OCI-M1 (cell line): ENCODE data around the gene TRAF3.
"Not testable (repeated sequence)": the region's sequence is repeated elsewhere in the genome, so short reads cannot be mapped to it uniquely, and the experiment has no call there.

Experiments used
- DNase-seq: peaks from one replicate; lab custom pipeline; 2025; lab: John Stamatoyannopoulos, UW

TRAF3 gene

DNA sequence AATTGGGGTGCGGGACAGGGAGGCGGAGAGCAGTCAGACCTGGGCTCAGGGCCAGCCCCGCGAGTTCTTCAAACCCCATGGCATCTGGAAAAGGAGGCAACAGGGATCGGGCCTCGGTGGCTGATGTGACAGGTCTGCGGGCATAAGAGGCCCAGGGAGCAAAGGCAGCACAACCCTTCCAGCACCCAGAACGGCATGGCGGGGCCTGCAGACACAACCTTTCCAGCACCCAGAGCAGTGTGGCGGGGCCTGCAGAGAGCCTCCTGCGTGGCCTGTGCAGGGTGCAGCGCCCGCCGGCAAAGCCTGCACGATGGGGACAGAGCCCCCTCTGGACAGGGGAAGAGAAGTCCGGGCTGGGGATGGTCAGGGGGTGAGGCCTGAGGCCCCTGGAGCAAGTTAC, 26.2 kb upstream of the TRAF3 start:
- DNase-seq: no peak

DNA sequence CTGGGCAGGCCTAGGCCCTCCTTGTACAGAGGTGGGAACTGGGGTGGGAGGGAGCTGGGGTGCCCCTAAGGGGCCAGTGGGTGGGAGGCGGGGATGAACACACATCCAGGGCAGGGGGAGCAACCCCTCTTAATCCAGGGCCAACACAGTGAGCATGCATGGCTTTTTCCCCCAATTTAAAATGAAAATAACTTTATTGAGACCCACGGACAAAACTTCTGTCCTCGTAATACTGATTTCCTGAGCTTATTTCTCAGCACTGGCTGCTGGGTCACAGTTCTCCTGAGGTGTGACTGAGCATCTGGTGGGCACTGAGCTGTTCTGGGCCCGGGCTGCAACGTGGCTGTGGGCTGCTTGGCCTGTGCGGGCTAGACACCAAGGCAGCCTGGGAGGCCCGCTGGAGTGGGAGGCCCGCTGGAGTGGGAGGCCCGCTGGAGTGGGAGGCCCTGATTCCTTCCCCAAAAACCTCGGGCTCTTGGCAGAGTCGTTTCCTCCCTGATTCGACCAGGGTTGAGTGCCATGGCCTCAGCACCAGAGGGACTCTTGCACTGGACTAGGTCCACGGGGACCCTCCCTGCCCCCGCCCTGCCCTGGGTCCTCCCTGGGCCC, 24.9 kb upstream of the TRAF3 start:
- no peak for DNase-seq

- no peak for DNase-seq
These were observed 22.6 kb upstream of the TRAF3 start for GRCh38 chr14:102754370-102755262.

GRCh38 chr14:102757646-102758045, 19.6 kb upstream of the TRAF3 start:
- no peak for DNase-seq

DNA sequence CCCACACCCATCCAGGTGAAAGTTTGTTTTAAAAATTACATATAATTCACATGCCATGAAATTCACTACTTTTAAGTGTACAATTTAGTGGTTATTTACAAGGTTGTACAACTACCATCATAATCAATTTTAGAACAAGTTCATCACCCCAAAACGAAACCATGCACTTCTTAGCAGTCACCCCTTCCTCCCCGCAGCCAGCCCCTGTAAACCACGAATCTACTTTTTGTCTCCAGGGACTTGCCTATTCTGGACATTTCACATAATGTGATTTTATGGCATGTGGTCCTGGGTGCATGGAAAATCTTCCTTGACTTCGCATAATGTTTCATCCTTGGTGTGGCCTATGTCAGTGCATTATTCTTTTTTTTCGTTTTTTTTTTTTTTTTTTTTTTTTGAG, 19.2 kb upstream of the TRAF3 start:
- DNase-seq: no peak

DNA sequence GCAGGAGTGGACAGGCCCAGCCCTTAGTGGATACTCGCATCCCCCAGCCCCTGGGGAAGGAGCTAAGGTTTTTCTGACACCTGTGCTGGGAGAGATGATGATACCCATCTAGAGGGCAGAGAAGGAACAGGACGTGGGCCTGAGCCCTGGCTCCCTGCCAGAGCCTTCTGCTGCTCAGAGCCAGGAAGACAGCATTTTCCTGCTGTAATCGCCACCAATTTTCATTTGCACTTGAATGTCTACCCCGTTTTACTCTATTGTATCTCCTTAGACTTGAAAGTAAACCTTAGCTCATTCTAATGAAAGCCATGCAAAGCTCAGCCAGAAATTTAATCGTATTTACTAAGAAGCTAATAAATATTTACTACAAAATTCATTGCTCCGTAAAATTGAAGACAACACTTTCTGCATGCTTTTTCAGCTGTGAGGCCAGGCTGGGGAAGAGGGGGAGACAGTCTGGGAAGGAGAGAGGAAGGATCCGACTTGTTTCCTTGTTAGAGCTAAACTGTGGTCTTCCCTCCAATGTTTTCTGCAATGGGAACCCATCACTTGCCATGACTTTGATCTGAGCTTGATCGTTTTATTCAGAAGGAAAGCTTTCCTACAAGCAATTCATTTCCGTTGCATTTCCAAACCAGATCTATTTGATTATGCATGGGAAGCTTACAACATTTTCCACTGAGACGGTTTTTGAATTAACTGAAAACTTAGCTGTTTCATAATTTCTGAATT, 17.6 kb upstream of the TRAF3 start:
- peak; percentile 1 for DNase-seq

DNA sequence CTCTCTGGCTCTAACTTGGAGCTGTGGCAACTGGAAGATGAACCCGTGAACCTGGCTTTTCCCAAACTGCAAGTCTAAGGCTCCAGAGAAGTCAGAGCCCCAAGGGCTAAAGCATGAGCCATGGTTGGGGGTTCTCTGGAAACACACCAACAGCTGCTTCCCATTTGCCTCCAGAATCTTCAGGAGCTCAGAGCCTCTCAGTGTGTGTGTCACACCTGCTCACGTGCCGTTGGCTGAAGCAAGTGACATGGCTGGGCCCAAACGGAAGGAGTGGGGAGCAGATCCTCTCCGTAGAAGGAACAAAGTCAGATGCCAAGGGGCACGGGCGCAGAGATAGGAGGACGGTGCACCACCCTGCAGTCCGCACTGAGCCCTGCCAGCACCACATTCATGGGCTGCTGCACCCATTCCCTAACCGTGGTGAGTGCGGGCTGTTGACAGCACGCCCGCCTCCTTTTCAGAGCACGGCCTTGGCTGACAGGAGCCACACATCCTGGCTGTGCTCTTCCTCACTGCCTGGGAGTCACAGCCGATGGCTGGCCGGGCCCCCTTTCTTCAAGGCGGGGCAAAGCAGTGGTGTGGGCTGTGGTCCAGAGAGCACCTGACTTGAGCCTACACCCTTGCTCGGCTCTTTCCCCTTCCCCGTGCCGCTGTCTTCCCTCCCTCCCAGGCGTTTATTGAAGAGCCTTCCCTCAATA, 16.6 kb upstream of the TRAF3 start:
- DNase-seq: no peak

- no peak for DNase-seq
These were observed 16.0 kb upstream of the TRAF3 start for GRCh38 chr14:102761206-102761605.

- no peak for DNase-seq
These were observed 13.0 kb upstream of the TRAF3 start for GRCh38 chr14:102764220-102764671.

DNA sequence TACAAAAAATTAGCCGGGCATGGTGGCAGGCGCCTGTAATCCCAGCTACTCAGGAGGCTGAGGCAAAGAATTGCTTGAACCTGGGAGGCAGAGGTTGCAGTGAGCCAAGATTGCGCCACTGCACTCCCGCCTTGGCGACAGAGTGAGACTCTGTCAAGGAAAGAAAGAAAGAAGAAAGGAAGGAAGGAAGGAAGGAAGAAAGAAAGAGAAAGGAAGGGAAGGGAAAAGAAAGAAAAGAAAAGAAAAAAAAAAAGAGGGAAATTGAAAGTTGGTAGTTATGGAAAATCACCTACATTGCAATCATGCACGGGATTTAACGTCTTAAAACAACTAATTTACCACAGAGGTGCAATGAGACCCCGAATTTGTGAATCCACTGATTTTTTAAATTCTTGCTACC, 11.5 kb upstream of the TRAF3 start:
- not testable (repeated sequence) for DNase-seq

GRCh38 chr14:102768223-102769048, 8.8 kb upstream of the TRAF3 start:
- DNase-seq: peak; percentile 48

GRCh38 chr14:102769049-102769327, 8.3 kb upstream of the TRAF3 start:
- DNase-seq: no peak

DNA sequence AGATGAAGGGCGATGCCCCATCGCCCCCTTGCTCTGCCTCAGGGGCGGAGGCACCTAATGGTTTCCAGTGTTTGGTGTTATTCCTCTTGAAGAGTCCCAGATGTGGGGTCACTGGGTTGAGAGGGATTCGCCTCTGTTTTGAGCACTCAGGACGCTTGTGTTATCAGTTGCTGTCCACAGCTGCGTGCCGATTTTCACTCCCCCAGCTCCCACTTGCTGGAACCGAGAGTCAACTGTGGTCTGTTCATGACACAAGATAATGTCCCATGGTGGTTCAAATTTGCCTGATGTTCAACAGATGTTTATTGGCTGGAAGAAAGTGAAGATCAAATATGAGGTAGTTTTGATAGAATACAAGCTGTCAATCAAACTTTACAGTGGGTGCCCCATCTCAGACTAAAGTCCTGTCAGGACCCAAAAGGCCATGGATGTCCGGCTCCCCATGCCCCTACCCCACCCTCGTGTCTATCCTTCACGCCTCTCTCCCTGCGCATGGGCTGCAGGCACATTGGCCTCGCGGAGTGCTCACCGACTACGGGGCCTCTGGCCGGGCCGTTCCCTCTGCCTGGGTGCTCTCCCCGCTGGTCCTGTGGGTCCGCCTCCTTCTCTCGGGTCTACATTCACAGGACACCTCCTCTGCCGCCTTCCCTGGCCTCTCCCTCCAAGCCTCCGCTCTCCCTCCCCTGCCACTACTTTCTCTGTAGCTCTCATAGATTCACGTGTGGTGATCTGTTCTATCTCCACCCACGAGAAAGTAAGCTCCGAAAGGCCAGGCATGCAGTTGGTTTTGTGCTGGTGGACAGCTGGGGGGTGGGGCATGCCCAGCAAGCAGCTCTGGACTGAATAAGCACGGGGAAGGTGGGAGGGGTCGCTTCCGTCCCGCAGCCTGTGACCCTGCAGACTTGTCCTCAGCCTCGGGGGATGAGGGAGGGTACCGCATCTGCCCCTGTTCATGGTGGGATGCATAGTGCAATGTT, 6.8 kb upstream of the TRAF3 start:
- peak; percentile 18 for DNase-seq

GRCh38 chr14:102771144-102771543, 6.1 kb upstream of the TRAF3 start:
- no peak for DNase-seq

- DNase-seq: peak; percentile 31
These were observed 4.3 kb upstream of the TRAF3 start for GRCh38 chr14:102772781-102773570.

- peak; percentile 75 for DNase-seq
These were observed 2.7 kb upstream of the TRAF3 start for GRCh38 chr14:102774391-102775153.

DNA sequence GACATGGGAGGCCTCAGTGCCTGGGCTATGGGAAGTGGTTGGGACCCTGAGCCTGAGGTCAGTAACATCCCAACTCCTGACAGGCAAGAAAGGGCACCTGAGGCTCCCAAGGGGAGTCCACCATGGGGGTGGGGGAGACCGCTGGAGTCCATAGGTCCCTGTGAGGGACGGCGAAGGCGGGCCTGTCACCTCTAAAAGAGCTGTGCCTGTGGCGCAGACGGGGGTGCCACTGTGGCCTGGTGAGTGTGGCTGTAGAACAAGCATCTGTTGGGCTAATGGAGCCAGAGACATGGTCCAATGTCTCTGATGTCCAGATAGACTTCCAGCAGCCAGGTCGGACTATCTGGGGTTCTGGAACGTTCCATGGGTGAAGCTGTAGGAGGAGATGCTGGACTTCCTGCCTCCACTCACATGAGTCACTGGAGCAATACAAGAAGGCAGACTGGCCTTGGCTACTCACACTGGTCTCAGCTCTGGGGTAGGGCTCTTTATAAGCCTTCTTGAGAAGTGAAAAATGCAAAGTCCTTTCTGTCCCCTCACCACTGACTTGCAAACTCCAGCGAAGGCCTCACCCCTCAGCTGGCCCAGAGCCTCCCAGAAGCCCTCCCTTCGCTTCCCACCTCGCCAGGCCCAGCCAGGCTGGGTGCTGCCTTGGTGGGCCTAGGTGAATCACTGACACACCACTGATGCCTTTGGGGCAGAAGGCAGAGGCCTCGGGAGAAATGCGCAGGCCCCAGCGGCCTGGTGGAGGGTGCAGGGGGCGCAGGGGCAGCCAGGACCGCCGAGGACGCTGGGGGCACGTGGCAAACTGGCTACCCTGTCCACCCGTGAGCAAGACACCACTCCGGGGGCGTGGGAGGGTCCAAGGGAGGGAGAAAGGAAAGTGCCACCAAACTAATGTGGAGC, 1.1 kb upstream of the TRAF3 start:
- DNase-seq: peak; percentile 9
